Thyroid gland (tissue), 4 donors: Measurements from ENCODE around the gene MS4A14.

Experiments
- POLR2A ChIP-seq, 2 donors: fragments of 450-650 bp; IDR thresholded peaks; one replicate each; pipeline ENCODE4 v1.6.1; 2017; ENCODE audit warnings: antibody characterized with exemption in 2 of 2, mild to moderate bottlenecking in 2 of 2, moderate library complexity in 1 of 2
- TF ChIP-seq, protein P1 (sequence below), 6 experiments: fragments of 200-600 bp in 3 of 6; fragments of 450-650 bp in 3 of 6; sonication (generic) in 3 of 6; IDR thresholded peaks; one replicate each; pipeline ENCODE4 v1.5.1; 2016 to 2019; ENCODE audit warnings: antibody characterized with exemption in 6 of 6, mild to moderate bottlenecking in 2 of 6, inconsistent platforms in 1 of 6, moderate library complexity in 1 of 6

DNA sequence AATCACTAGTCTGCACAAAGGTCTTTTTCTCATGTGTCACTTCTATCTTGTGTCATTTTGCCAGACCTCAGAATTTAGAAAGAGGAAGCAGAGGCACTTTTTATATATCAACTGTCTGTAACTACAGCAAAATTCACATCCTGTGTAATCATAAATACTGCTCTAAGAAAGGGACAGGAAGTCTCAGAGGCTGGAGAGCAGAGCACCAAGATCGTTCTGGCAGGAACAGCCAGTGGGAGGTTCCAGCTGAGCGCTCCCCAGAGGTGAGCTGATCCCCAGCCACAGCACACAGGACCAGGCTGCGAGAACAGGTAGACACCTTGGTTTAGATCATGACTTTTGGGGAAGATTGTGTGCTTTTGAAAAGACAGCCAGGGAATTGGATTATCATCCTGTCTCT, 17.9 kb upstream of the MS4A14 start, which contains the start of gene MS4A7:
- no peak for TF ChIP-seq POLR2A (IDR thresholded peaks at IDR 0.05)
- TF ChIP-seq, protein P1, sequence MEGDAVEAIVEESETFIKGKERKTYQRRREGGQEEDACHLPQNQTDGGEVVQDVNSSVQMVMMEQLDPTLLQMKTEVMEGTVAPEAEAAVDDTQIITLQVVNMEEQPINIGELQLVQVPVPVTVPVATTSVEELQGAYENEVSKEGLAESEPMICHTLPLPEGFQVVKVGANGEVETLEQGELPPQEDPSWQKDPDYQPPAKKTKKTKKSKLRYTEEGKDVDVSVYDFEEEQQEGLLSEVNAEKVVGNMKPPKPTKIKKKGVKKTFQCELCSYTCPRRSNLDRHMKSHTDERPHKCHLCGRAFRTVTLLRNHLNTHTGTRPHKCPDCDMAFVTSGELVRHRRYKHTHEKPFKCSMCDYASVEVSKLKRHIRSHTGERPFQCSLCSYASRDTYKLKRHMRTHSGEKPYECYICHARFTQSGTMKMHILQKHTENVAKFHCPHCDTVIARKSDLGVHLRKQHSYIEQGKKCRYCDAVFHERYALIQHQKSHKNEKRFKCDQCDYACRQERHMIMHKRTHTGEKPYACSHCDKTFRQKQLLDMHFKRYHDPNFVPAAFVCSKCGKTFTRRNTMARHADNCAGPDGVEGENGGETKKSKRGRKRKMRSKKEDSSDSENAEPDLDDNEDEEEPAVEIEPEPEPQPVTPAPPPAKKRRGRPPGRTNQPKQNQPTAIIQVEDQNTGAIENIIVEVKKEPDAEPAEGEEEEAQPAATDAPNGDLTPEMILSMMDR (IDR thresholded peaks at IDR 0.05), result no peak
